Right renal cortex interstitium (tissue), 3 donors: ENCODE results near the gene GPHB5. TPM values are rescaled to one million over a fixed set of nuclear protein-coding genes. Genes with fewer than 3 reads are reported as not detected.

Experiments used
- DNase-seq, 3 donors: peaks; one replicate each; pipeline ENCODE4 v3.0.0-alpha.2; 2013; ENCODE audit warnings: low read depth in 3 of 3, low spot score in 2 of 3
- polyA plus RNA-seq, 3 donors: library from polyadenylated mRNA; unstranded; fragments of 120-200 nt; gene quantifications; one replicate each; pipeline ENCODE4 v1.2.1, GENCODE V29; 2013; ENCODE audit not compliant: insufficient read length in 3 of 3

Gene GPHB5
- polyA plus RNA-seq, 3 donors, result not detected

GRCh38 chr14:63267171-63267570, 51.6 kb downstream of the GPHB5 start:
- no peak for DNase-seq

GRCh38 chr14:63266106-63266505, 52.6 kb downstream of the GPHB5 start:
- no peak for DNase-seq

Other genes starting within 250 kb of the GPHB5 start
- 10 to 100 TPM; 20.5 to 23.5 (median 23.0) TPM for gene RHOJ, start 114.5 kb downstream of the GPHB5 start, polyA plus RNA-seq
- 10 to 100 TPM; 39.7 to 42.0 (median 42.0) TPM for gene PPP2R5E, start 224.4 kb upstream of the GPHB5 start, polyA plus RNA-seq